Measurements from ENCODE around the gene PHETA2. TPM values are rescaled to one million over a fixed set of nuclear protein-coding genes. Genes with fewer than 3 reads are reported as not detected.

The PHETA2 gene
- total and polyA plus RNA-seq, 2 of the 8 experiments (the other 6 are each of a cell fraction or from before 2014, with no cell fraction given) = 7.4 to 7.6 TPM

DNA sequence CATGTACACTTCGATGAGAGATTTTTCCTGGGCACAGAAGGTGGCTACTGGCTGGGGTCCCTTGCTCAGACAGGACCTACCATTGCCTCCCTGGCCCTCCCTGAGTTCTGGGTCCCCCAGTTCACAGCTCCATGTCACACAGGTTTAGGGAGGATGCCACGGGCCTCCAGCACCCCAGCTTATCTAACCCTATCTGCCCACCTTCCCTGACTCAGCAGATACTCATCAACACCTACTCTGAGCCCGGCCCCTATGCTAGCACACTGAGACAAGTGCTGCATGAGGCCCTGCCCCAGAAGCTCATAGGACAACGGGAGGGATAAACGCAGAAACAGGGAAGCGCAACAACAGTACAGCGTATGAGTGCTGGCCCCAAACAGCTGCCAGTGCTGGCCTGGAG, 13.0 kb upstream of the PHETA2 start:
- FAIRE-seq (no peak), DNase-seq (ENCODE audit: low read depth in 1 of 2, low spot score in 2 of 2) (peak in 1 of 2 experiments; percentile 20)
- Histone ChIP-seq H3K14ac (ENCODE audit: insufficient read length) (no peak overlapping the region), H3K4ac (replicated peaks; ENCODE audit: insufficient read length, low read depth, low read length) (no peak overlapping the region), H3K4me2 (ENCODE audit: insufficient read depth in 1 of 2, low read depth in 2 of 2, low read length in 2 of 2) (no peak overlapping the region), H3K79me1 (ENCODE audit: low read depth, low read length) (no peaks in the 10 kb centered on the region), H3K27ac (ENCODE audit: low read depth, low read length) (no peak overlapping the region), H4K5ac (ENCODE audit: insufficient read length, low read depth, low read length) (no peak overlapping the region), H2BK12ac (ENCODE audit: low read depth, low read length) (no peak overlapping the region), H2BK20ac (ENCODE audit: low read length) (no peak overlapping the region), H3K27me3 (replicated peaks in 1 of 4; ENCODE audit: control insufficient read depth in 3 of 4, extremely low read depth in 1 of 4, insufficient read depth in 3 of 4, low read length in 3 of 4) (no peaks in the 10 kb centered on the region), H2BK5ac (ENCODE audit: low read depth, low read length) (no peak overlapping the region; the same call in 1 of the 2 replicates), H3K9ac (replicated peaks in 1 of 4; ENCODE audit: extremely low read depth in 1 of 4, low read depth in 3 of 4, low read length in 3 of 4) (no peak overlapping the region), H3K4me3 (ENCODE audit: extremely low read depth in 1 of 4, insufficient read depth in 2 of 4, low read depth in 3 of 4, low read length in 4 of 4) (no peak overlapping the region), H3K56ac (replicated peaks; ENCODE audit: insufficient read length, low read depth, low read length) (no peak overlapping the region), H3K18ac (ENCODE audit: extremely low read depth, low read length) (no peak overlapping the region), H4K20me1 (replicated peaks in 1 of 2; ENCODE audit: control insufficient read depth in 1 of 2, insufficient read depth in 2 of 2, low read length in 2 of 2) (peaks cover 0 to 3% of the 10 kb centered on the region in 2 experiments), H3K23ac (ENCODE audit: insufficient read length) (no peak overlapping the region), H3K79me2 (ENCODE audit: control insufficient read depth in 1 of 2, insufficient read depth in 2 of 2, low read length in 2 of 2) (no peaks in the 10 kb centered on the region), H4K8ac (ENCODE audit: extremely low read depth, insufficient read depth, low read length) (no peak overlapping the region), H2BK15ac (ENCODE audit: low read length) (no peak overlapping the region), H3K4me1 (replicated peaks in 1 of 4; ENCODE audit: control insufficient read depth in 3 of 4, insufficient read depth in 4 of 4, low read length in 3 of 4) (peaks cover 0 to 12% (median 8%) of the 10 kb centered on the region in 4 experiments; a peak in 4 of 7 replicates), H4K91ac (replicated peaks; ENCODE audit: insufficient read length, low read length) (no peak overlapping the region), H2AFZ (ENCODE audit: low read length) (no peak overlapping the region), H2BK120ac (replicated peaks; ENCODE audit: low read depth, low read length) (no peak overlapping the region), H2AK5ac (ENCODE audit: low read depth, low read length) (no peak overlapping the region), H3K9me3 (ENCODE audit: insufficient read depth in 2 of 2, low read depth in 1 of 2, low read length in 1 of 2) (peaks cover 7 to 8% of the 10 kb centered on the region in 2 experiments; a peak in 2 of 4 replicates), H3K36me3 (ENCODE audit: control insufficient read depth in 2 of 4, insufficient read depth in 4 of 4, low read length in 3 of 4) (peaks cover 0 to 10% (median 6%) of the 10 kb centered on the region in 4 experiments; a peak in 4 of 8 replicates), H3K23me2 (ENCODE audit: low read depth, low read length) (no peaks in the 10 kb centered on the region)
- ChIA-PET CTCF (ENCODE audit: partially characterized antibody) (interaction anchor here (1.0 to 1.4 kb wide), 2 partner anchors 52 to 95 kb away, joined by 3 to 4 read pairs; no protein-coding TSS in a partner anchor), POLR2A (ENCODE audit: partially characterized antibody) (interaction anchor here (0.9 to 1.5 kb wide), 4 partner anchors 8 to 133 kb away, joined by 3 to 5 read pairs (median 3); no protein-coding TSS in a partner anchor)
- TF ChIP-seq BCL11A (IDR thresholded peaks at IDR 0.05; ENCODE audit: low read depth in 2 of 2, low read length in 2 of 2) (no peak), CHD2 (IDR thresholded peaks at IDR 0.05; ENCODE audit: low read length) (no peak), EZH2 (IDR thresholded peaks at IDR 0.05; ENCODE audit: low read depth, low read length, severe bottlenecking) (no peak), GABPA (IDR thresholded peaks at IDR 0.05; ENCODE audit: borderline replicate concordance, insufficient read depth, low read length) (no peak), SRF (IDR thresholded peaks at IDR 0.05; ENCODE audit: low read depth, low read length) (no peak), ZNF274 (IDR thresholded peaks at IDR 0.05; ENCODE audit: borderline replicate concordance, extremely low read depth, low read length) (no peak), SP1 (IDR thresholded peaks at IDR 0.05; ENCODE audit: low read depth, low read length) (no peak), EP300 (IDR thresholded peaks at IDR 0.05; ENCODE audit: borderline replicate concordance in 1 of 2, low read depth in 2 of 2, low read length in 2 of 2) (no peak), KDM4A (IDR thresholded peaks at IDR 0.05; ENCODE audit: low read depth, low read length, severe bottlenecking) (no peak), RAD21 (IDR thresholded peaks at IDR 0.05 in 1 of 2, conservative IDR thresholded peaks at IDR 0.05 in 1 of 2; ENCODE audit: low read depth in 2 of 2, low read length in 2 of 2) (no peak)
- TF ChIP-seq, protein P1, sequence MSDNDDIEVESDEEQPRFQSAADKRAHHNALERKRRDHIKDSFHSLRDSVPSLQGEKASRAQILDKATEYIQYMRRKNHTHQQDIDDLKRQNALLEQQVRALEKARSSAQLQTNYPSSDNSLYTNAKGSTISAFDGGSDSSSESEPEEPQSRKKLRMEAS (IDR thresholded peaks at IDR 0.05) = no peak
- 92% methylated on average over 7 of the region's 7 CpGs; no CpG with 5 or more reads in 1 of the 2 experiments for WGBS, 2 experiments (ENCODE audit: extremely low coverage in 1 of 2, insufficient coverage in 1 of 2, insufficient read length in 1 of 2, insufficient replicate concordance in 2 of 2, low coverage in 1 of 2, low lambda C conversion rate in 2 of 2, missing lambda C conversion rate in 1 of 2)

All from H1 (cell line).